ENCODE data around the gene SSH2.

DNA sequence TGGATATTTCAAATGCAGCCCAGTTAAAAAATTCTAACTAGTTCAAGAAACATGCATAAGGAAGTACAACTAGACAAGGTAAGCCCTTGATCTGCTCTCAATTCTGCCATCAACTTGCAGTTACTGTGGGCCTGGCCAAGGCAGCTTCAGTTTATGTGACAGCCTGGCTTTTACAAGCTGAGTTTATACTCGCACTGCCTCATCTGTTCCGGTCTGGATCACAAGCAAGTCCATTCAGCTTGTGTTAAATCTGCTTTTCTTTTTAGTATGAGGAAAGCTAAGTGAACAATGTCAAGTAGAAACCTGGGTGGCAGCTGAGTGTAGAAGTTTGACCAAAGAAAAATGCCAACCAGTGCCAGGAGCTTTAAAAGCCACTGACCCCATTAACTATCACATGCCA, 230.7 kb downstream of the SSH2 start:
- TF ChIP-seq GATA2 (IDR thresholded peaks at IDR 0.05; ENCODE audit: low read depth, low read length): no peak
- no peak for TF ChIP-seq GATA3 (IDR thresholded peaks at IDR 0.05; ENCODE audit: low read depth, low read length)
